ENCODE measurements around the gene GALNT9.

Gene GALNT9

GRCh38 chr12:132344181-132344580, 14.8 kb upstream of the GALNT9 start:
- no peak for DNase-seq

GRCh38 chr12:132343294-132344004, 14.1 kb upstream of the GALNT9 start:
- no peak for DNase-seq

GRCh38 chr12:132342251-132343227, 13.2 kb upstream of the GALNT9 start:
- peak; percentile 51 for DNase-seq

GRCh38 chr12:132341318-132342050, 12.1 kb upstream of the GALNT9 start:
- no peak for DNase-seq

- no peak for DNase-seq
Measured at GRCh38 chr12:132340266-132341035, 11.1 kb upstream of the GALNT9 start.

- no peak for DNase-seq
Measured at GRCh38 chr12:132339856-132340255, 10.5 kb upstream of the GALNT9 start.

GRCh38 chr12:132338781-132339180, 9.4 kb upstream of the GALNT9 start:
- no peak for DNase-seq

- DNase-seq = no peak
Measured at GRCh38 chr12:132338311-132338710, 8.9 kb upstream of the GALNT9 start.

GRCh38 chr12:132337557-132337956, 8.2 kb upstream of the GALNT9 start:
- DNase-seq = no peak

GRCh38 chr12:132336451-132337413, 7.3 kb upstream of the GALNT9 start:
- no peak for DNase-seq

GRCh38 chr12:132335179-132335756, 5.9 kb upstream of the GALNT9 start:
- DNase-seq = no peak

- DNase-seq = no peak
Measured at GRCh38 chr12:132333766-132334165, 4.4 kb upstream of the GALNT9 start.

GRCh38 chr12:132333273-132333672, 3.9 kb upstream of the GALNT9 start:
- DNase-seq = no peak

GRCh38 chr12:132330549-132330881, 1.1 kb upstream of the GALNT9 start:
- DNase-seq = no peak

GRCh38 chr12:132329720-132330548, 545 bp upstream of the GALNT9 start:
- no peak for DNase-seq

GRCh38 chr12:132328282-132329029, 933 bp downstream of the GALNT9 start:
- no peak for DNase-seq

GRCh38 chr12:132327336-132328171, 1.8 kb downstream of the GALNT9 start:
- peak; percentile 62 for DNase-seq

- DNase-seq = no peak
Measured at GRCh38 chr12:132326646-132327045, 2.7 kb downstream of the GALNT9 start.
